Muscle of leg (tissue), 11 donors: Measurements from ENCODE around the gene FEZ2. TPM values are rescaled to one million over a fixed set of nuclear protein-coding genes. Genes with fewer than 3 reads are reported as not detected.
"Not testable (repeated sequence)": the region's sequence is repeated elsewhere in the genome, so short reads cannot be mapped to it uniquely, and the experiment has no call there.

Experiments
- DNase-seq: peaks from one replicate; pipeline ENCODE4 v3.0.0; 2013
- H3K27ac ChIP-seq: one replicate; pipeline ENCODE4 v1.5.1; 2013; ENCODE audit warnings: mild to moderate bottlenecking, low read length, control low read depth
- H3K27me3 ChIP-seq: one replicate; pipeline ENCODE4 v1.6.1; 2013; ENCODE audit warnings: low read length; ENCODE audit not compliant: control insufficient read depth, insufficient read depth
- H3K36me3 ChIP-seq: one replicate; pipeline ENCODE4 v1.6.1; 2013; ENCODE audit warnings: low read length; ENCODE audit not compliant: control insufficient read depth, insufficient read depth
- H3K4me1 ChIP-seq: one replicate; pipeline ENCODE4 v1.6.1; 2013; ENCODE audit warnings: low read length; ENCODE audit not compliant: control insufficient read depth, insufficient read depth
- H3K4me3 ChIP-seq: one replicate; pipeline ENCODE4 v1.5.1; 2013; ENCODE audit warnings: low read length, control low read depth
- H3K9me3 ChIP-seq: replicated peaks from 2 replicates; pipeline ENCODE4 v1.6.1; 2013; ENCODE audit warnings: low read depth, low read length; ENCODE audit not compliant: control insufficient read depth
- WGBS: methylation state at CpG from one replicate; pipeline ENCODE4 v1.1.5; 2013; ENCODE audit warnings: missing lambda C conversion rate; ENCODE audit not compliant: insufficient coverage; 5-methylcytosine and 5-hydroxymethylcytosine counted together
- polyA plus RNA-seq, 8 donors: library from polyadenylated mRNA; unstranded; fragments of 120-200 nt; gene quantifications; one replicate each; pipeline versions ENCODE4 v1.2.1 to v1.2.3, GENCODE V29; 2013; ENCODE audit warnings: inconsistent platforms in 1 of 8, low replicate concordance in 1 of 8; ENCODE audit not compliant: insufficient read length in 8 of 8, insufficient read depth in 1 of 8
- total RNA-seq: library from RNA; stranded (reverse); fragments of 120-200 nt; gene quantifications from one replicate; pipeline ENCODE4 v1.2.4, GENCODE V29; 2013

The FEZ2 gene
- total and polyA plus RNA-seq, 9 donors: 68.9 to 100 (median 77.1) TPM

- no peaks in the 10 kb centered on the region for H3K4me1 ChIP-seq
- H3K27ac ChIP-seq: no peak overlapping the region
- no peaks in the 10 kb centered on the region for H3K36me3 ChIP-seq
- no peak for DNase-seq
- no peak overlapping the region for H3K4me3 ChIP-seq
- no peaks in the 10 kb centered on the region for H3K27me3 ChIP-seq
- H3K9me3 ChIP-seq: no peaks in the 10 kb centered on the region
Observed at GRCh38 chr2:36616947-36617346, 19.0 kb upstream of the FEZ2 start.

- 50% methylated on average over 6 of the region's 6 CpGs for WGBS
- Histone ChIP-seq H3K27me3 (no peaks in the 10 kb centered on the region), H3K36me3 (no peaks in the 10 kb centered on the region), H3K4me3 (no peak overlapping the region), H3K4me1 (no peaks in the 10 kb centered on the region), H3K27ac (no peak overlapping the region), H3K9me3 (no peaks in the 10 kb centered on the region)
- DNase-seq: peak; percentile 46
Observed at GRCh38 chr2:36615222-36615621, 17.3 kb upstream of the FEZ2 start.

GRCh38 chr2:36613801-36614200, 15.8 kb upstream of the FEZ2 start:
- Histone ChIP-seq H3K27ac (no peak overlapping the region), H3K4me1 (no peaks in the 10 kb centered on the region), H3K9me3 (no peaks in the 10 kb centered on the region), H3K36me3 (no peaks in the 10 kb centered on the region), H3K4me3 (no peak overlapping the region), H3K27me3 (no peaks in the 10 kb centered on the region)
- DNase-seq: no peak
- WGBS: no CpG with 5 or more reads among the region's 1 CpG

- WGBS: 89% methylated on average over 2 of the region's 5 CpGs
- H3K27me3 ChIP-seq: no peaks in the 10 kb centered on the region
- no peak overlapping the region for H3K4me3 ChIP-seq
- DNase-seq: no peak
- H3K36me3 ChIP-seq: no peaks in the 10 kb centered on the region
- no peaks in the 10 kb centered on the region for H3K9me3 ChIP-seq
- no peaks in the 10 kb centered on the region for H3K4me1 ChIP-seq
- H3K27ac ChIP-seq: no peak overlapping the region
Observed at GRCh38 chr2:36611316-36611990, 13.5 kb upstream of the FEZ2 start.

- no peaks in the 10 kb centered on the region for H3K4me1 ChIP-seq
- no CpG with 5 or more reads among the region's 1 CpG for WGBS
- no peaks in the 10 kb centered on the region for H3K9me3 ChIP-seq
- H3K27me3 ChIP-seq: no peaks in the 10 kb centered on the region
- no peaks in the 10 kb centered on the region for H3K36me3 ChIP-seq
- H3K27ac ChIP-seq: no peak overlapping the region
- H3K4me3 ChIP-seq: no peak overlapping the region
- DNase-seq: no peak
Observed at GRCh38 chr2:36609507-36609906, 11.5 kb upstream of the FEZ2 start.

- no peak for DNase-seq
- no peaks in the 10 kb centered on the region for H3K4me1 ChIP-seq
- 80% methylated on average over 1 of the region's 3 CpGs for WGBS
- H3K4me3 ChIP-seq: no peak overlapping the region
- H3K9me3 ChIP-seq: no peaks in the 10 kb centered on the region
- no peak overlapping the region for H3K27ac ChIP-seq
- H3K36me3 ChIP-seq: no peaks in the 10 kb centered on the region
- H3K27me3 ChIP-seq: no peaks in the 10 kb centered on the region
Observed at GRCh38 chr2:36607947-36608346, 10.0 kb upstream of the FEZ2 start.

- no peaks in the 10 kb centered on the region for H3K9me3 ChIP-seq
- H3K4me1 ChIP-seq: no peaks in the 10 kb centered on the region
- H3K4me3 ChIP-seq: no peak overlapping the region
- no peak for DNase-seq
- H3K27ac ChIP-seq: no peak overlapping the region
- H3K27me3 ChIP-seq: no peaks in the 10 kb centered on the region
- no peaks in the 10 kb centered on the region for H3K36me3 ChIP-seq
- no CpG with 5 or more reads among the region's 3 CpGs for WGBS
Observed at GRCh38 chr2:36606925-36607324, 9.0 kb upstream of the FEZ2 start.

- Histone ChIP-seq H3K4me1 (no peaks in the 10 kb centered on the region), H3K36me3 (no peaks in the 10 kb centered on the region), H3K27ac (no peak overlapping the region), H3K27me3 (no peaks in the 10 kb centered on the region), H3K4me3 (no peak overlapping the region), H3K9me3 (no peaks in the 10 kb centered on the region)
- no peak for DNase-seq
Observed at GRCh38 chr2:36605273-36605672, 7.3 kb upstream of the FEZ2 start.

- H3K27ac ChIP-seq, H3K4me3 ChIP-seq, H3K36me3 ChIP-seq, DNase-seq, H3K4me1 ChIP-seq, H3K27me3 ChIP-seq, H3K9me3 ChIP-seq: not testable (repeated sequence)
- WGBS: 90% methylated on average over 2 of the region's 5 CpGs
Observed at GRCh38 chr2:36603629-36604028, 5.7 kb upstream of the FEZ2 start.

- Histone ChIP-seq H3K4me3 (peak overlapping the region; percentile 66), H3K27ac (peak overlapping the region; percentile 71), H3K36me3 (no peaks in the 10 kb centered on the region), H3K9me3 (no peaks in the 10 kb centered on the region), H3K4me1 (peaks cover 11% of the 10 kb centered on the region), H3K27me3 (no peaks in the 10 kb centered on the region)
- DNase-seq: no peak
- WGBS: 27% methylated on average over 16 of the region's 19 CpGs
Observed at GRCh38 chr2:36597003-36597531, 901 bp downstream of the FEZ2 start.

- Histone ChIP-seq H3K4me3 (no peak overlapping the region), H3K27me3 (no peaks in the 10 kb centered on the region), H3K27ac (no peak overlapping the region), H3K9me3 (no peaks in the 10 kb centered on the region), H3K36me3 (no peaks in the 10 kb centered on the region), H3K4me1 (peaks cover 11% of the 10 kb centered on the region)
- DNase-seq: no peak
- WGBS: 95% methylated on average over 9 of the region's 12 CpGs
Observed at GRCh38 chr2:36596397-36596796, 1.6 kb downstream of the FEZ2 start.
